GM12878 (cell line): Measurements from ENCODE around the gene FXYD3.

Source experiments
- CHD2 ChIP-seq: IDR thresholded peaks from 2 replicates; pipeline ENCODE4 v1.6.1; 2011; ENCODE audit warnings: low read depth, low read length, improper control_type of control experiment, borderline replicate concordance
- EP300 ChIP-seq, 2 experiments: fragments of 150-350 bp in 1 of 2; IDR thresholded peaks; 2 replicates each; pipeline ENCODE4 v1.6.1; 2011 to 2012; ENCODE audit warnings: low read depth in 2 of 2, low read length in 2 of 2, borderline replicate concordance in 1 of 2, improper control_type of control experiment in 1 of 2, inconsistent platforms in 1 of 2; ENCODE audit not compliant: control insufficient read depth in 1 of 2
- NRF1 ChIP-seq: conservative IDR thresholded peaks from 2 replicates; pipeline ENCODE4 v1.6.1; 2011; ENCODE audit warnings: mild to moderate bottlenecking, low read depth, low read length, improper control_type of control experiment
- PAX5 ChIP-seq: IDR thresholded peaks from 2 replicates; pipeline ENCODE4 v1.6.1; 2011; ENCODE audit warnings: low read depth, low read length, borderline replicate concordance
- POLR2AphosphoS5 ChIP-seq: IDR thresholded peaks from 2 replicates; pipeline ENCODE4 v1.6.1; 2011; ENCODE audit warnings: mild to moderate bottlenecking, low read length, inconsistent platforms
- RBBP5 ChIP-seq: fragments of 200-600 bp; sonication (generic); conservative IDR thresholded peaks from 2 replicates; pipeline ENCODE4 v1.6.1; 2016
- SP1 ChIP-seq: IDR thresholded peaks from one replicate; pipeline ENCODE4 v1.6.1; 2011; ENCODE audit warnings: low read depth, low read length
- TAF1 ChIP-seq: IDR thresholded peaks from 2 replicates; pipeline ENCODE4 v1.6.1; 2011; ENCODE audit warnings: mild to moderate bottlenecking, low read depth, low read length, borderline replicate concordance
- TF ChIP-seq, protein P1 (sequence below), 3 experiments: IDR thresholded peaks in 2 of 3; conservative IDR thresholded peaks in 1 of 3; 2 replicates each; pipeline ENCODE4 v1.5.1; 2011; ENCODE audit warnings: low read depth in 3 of 3, low read length in 3 of 3, mild to moderate bottlenecking in 3 of 3, control low read depth in 2 of 3, moderate library complexity in 2 of 3, inconsistent platforms in 1 of 3, mixed read lengths in 1 of 3; ENCODE audit not compliant: control insufficient read depth in 2 of 3, insufficient read depth in 1 of 3; ENCODE audit errors: extremely low read depth in 1 of 3
- TF ChIP-seq, protein P2 (sequence below): IDR thresholded peaks from 2 replicates; pipeline ENCODE4 v1.6.1; 2011; ENCODE audit warnings: borderline replicate concordance, low read depth, mild to moderate bottlenecking, moderate library complexity, mixed read lengths, low read length; ENCODE audit not compliant: insufficient read depth; ENCODE audit errors: extremely low read length
- TF ChIP-seq, protein P3 (sequence below): fragments of 450-650 bp; IDR thresholded peaks from 2 replicates; pipeline ENCODE4 v1.6.1; 2017; ENCODE audit warnings: antibody characterized with exemption, mild to moderate bottlenecking, moderate library complexity
- TF ChIP-seq, protein P4 (sequence below): IDR thresholded peaks from 2 replicates; pipeline ENCODE4 v1.6.1; 2011; ENCODE audit warnings: low read depth, low read length, improper control_type of control experiment, borderline replicate concordance
- TF ChIP-seq, protein P5 (sequence below): IDR thresholded peaks from 2 replicates; pipeline ENCODE4 v1.6.1; 2012; ENCODE audit warnings: low read depth, low read length, improper control_type of control experiment

DNA sequence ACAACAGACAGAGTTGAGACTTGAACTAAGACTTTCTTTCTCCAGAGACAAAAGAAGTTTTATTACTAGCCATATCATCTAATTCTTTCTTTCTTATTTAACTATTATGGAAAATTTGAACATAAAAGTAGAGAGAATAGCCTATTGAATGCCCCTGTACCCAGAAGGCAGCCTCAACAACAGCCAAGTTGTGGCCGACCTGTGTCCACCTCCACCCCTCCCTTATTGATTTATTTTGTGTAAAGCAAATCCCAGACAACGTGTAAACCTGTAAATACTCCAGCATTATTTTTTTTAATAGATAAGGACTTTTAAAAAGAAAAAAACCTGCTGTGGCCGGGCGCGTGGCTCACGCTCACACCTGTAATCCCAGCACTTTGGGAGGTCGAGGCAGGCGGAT is 26.1 kb upstream of the FXYD3 start:
- TF ChIP-seq POLR2AphosphoS5 (no peak), TAF1 (no peak), EP300 (IDR thresholded peaks at IDR 0.05; ENCODE audit: borderline replicate concordance in 1 of 2, control insufficient read depth in 1 of 2, low read depth in 2 of 2, low read length in 2 of 2) (no peak), SP1 (no peak), PAX5 (no peak), RBBP5 (no peak), NRF1 (no peak), CHD2 (no peak)
- TF ChIP-seq, protein P1, sequence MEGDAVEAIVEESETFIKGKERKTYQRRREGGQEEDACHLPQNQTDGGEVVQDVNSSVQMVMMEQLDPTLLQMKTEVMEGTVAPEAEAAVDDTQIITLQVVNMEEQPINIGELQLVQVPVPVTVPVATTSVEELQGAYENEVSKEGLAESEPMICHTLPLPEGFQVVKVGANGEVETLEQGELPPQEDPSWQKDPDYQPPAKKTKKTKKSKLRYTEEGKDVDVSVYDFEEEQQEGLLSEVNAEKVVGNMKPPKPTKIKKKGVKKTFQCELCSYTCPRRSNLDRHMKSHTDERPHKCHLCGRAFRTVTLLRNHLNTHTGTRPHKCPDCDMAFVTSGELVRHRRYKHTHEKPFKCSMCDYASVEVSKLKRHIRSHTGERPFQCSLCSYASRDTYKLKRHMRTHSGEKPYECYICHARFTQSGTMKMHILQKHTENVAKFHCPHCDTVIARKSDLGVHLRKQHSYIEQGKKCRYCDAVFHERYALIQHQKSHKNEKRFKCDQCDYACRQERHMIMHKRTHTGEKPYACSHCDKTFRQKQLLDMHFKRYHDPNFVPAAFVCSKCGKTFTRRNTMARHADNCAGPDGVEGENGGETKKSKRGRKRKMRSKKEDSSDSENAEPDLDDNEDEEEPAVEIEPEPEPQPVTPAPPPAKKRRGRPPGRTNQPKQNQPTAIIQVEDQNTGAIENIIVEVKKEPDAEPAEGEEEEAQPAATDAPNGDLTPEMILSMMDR (IDR thresholded peaks at IDR 0.05 in 2 of 3, conservative IDR thresholded peaks at IDR 0.05 in 1 of 3; ENCODE audit: control insufficient read depth in 2 of 3, extremely low read depth in 1 of 3, insufficient read depth in 1 of 3, low read depth in 3 of 3, low read length in 3 of 3), result no peak
- TF ChIP-seq, protein P2, sequence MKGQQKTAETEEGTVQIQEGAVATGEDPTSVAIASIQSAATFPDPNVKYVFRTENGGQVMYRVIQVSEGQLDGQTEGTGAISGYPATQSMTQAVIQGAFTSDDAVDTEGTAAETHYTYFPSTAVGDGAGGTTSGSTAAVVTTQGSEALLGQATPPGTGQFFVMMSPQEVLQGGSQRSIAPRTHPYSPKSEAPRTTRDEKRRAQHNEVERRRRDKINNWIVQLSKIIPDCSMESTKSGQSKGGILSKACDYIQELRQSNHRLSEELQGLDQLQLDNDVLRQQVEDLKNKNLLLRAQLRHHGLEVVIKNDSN, result no peak
- TF ChIP-seq, protein P3, sequence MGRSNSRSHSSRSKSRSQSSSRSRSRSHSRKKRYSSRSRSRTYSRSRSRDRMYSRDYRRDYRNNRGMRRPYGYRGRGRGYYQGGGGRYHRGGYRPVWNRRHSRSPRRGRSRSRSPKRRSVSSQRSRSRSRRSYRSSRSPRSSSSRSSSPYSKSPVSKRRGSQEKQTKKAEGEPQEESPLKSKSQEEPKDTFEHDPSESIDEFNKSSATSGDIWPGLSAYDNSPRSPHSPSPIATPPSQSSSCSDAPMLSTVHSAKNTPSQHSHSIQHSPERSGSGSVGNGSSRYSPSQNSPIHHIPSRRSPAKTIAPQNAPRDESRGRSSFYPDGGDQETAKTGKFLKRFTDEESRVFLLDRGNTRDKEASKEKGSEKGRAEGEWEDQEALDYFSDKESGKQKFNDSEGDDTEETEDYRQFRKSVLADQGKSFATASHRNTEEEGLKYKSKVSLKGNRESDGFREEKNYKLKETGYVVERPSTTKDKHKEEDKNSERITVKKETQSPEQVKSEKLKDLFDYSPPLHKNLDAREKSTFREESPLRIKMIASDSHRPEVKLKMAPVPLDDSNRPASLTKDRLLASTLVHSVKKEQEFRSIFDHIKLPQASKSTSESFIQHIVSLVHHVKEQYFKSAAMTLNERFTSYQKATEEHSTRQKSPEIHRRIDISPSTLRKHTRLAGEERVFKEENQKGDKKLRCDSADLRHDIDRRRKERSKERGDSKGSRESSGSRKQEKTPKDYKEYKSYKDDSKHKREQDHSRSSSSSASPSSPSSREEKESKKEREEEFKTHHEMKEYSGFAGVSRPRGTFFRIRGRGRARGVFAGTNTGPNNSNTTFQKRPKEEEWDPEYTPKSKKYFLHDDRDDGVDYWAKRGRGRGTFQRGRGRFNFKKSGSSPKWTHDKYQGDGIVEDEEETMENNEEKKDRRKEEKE, result no peak
- TF ChIP-seq, protein P4, sequence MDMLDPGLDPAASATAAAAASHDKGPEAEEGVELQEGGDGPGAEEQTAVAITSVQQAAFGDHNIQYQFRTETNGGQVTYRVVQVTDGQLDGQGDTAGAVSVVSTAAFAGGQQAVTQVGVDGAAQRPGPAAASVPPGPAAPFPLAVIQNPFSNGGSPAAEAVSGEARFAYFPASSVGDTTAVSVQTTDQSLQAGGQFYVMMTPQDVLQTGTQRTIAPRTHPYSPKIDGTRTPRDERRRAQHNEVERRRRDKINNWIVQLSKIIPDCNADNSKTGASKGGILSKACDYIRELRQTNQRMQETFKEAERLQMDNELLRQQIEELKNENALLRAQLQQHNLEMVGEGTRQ, result no peak
- TF ChIP-seq, protein P5, sequence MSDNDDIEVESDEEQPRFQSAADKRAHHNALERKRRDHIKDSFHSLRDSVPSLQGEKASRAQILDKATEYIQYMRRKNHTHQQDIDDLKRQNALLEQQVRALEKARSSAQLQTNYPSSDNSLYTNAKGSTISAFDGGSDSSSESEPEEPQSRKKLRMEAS, result no peak
